ENCODE results near the gene NCK1.

DNA sequence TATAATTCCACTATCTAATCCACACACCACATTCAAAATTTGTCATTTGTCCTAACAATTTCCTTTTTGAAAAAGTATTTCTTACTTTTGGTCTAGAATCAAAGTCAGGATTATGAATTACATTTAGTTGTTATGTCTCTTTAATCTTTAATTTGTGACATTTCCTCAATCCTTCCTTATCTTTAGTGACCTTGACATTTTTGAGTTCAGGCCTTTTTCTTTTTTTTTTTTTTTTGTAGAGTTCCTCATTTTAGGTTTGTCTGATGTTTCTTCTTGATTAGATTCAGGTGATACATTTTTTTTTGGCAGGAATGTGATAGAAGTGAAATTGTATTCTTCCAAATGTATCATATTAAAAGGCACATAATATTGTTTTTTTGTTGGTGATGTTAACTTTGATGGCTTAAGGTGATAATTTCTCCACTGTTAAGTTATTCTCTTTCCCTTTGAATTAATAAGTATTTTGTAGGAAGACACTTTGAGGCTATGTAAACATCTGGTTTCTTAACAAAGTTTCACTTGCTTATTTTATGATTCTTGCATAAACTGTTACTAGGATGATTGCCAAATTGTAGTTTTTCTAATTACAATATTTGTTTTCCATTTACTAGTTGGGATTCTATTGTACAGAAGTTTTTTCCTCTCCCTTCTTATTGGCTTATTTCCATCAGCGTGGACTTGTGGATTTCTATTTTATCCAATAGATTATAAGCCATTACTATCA is 26.8 kb upstream of the NCK1 start:
- TF ChIP-seq POLR2AphosphoS5 (IDR thresholded peaks at IDR 0.05; ENCODE audit: low read depth, low read length): no peak
- TF ChIP-seq TAF1 (IDR thresholded peaks at IDR 0.05; ENCODE audit: borderline replicate concordance, insufficient read depth, low read length): no peak
- no peak for TF ChIP-seq FOXP2 (optimal IDR thresholded peaks at IDR 0.05; ENCODE audit: borderline replicate concordance, extremely low read depth, extremely low read length, insufficient read depth)
